NT2/D1 (cell line): ENCODE results near the gene SCAPER.

Experiments used
- DNase-seq: peaks from one replicate; pipeline ENCODE4 v3.0.0-alpha.2; 2011; ENCODE audit warnings: low read depth, low spot score
- H3K27me3 ChIP-seq: 2 replicates; pipeline ENCODE4 v1.6.0; 2011; ENCODE audit warnings: mild to moderate bottlenecking; ENCODE audit not compliant: insufficient read length, insufficient read depth
- H3K36me3 ChIP-seq: 2 replicates; pipeline ENCODE4 v1.6.1; 2011; ENCODE audit warnings: mild to moderate bottlenecking, low read length, mixed read lengths; ENCODE audit not compliant: insufficient read depth, insufficient read length
- H3K4me1 ChIP-seq: 2 replicates; pipeline ENCODE4 v1.5.1; 2011; ENCODE audit not compliant: insufficient read depth, insufficient read length
- H3K4me3 ChIP-seq: 2 replicates; pipeline ENCODE4 v1.5.1; 2011; ENCODE audit warnings: low read depth; ENCODE audit not compliant: insufficient read length
- H3K9ac ChIP-seq: 2 replicates; pipeline ENCODE4 v1.6.0; 2011; ENCODE audit warnings: low read depth; ENCODE audit not compliant: insufficient read length
- H3K9me3 ChIP-seq: 2 replicates; pipeline ENCODE4 v1.5.1; 2011; ENCODE audit warnings: mild to moderate bottlenecking, low read length; ENCODE audit not compliant: insufficient read depth
- SUZ12 ChIP-seq: IDR thresholded peaks from 2 replicates; pipeline ENCODE4 v1.6.1; 2011; ENCODE audit not compliant: insufficient read length, insufficient read depth; ENCODE audit errors: extremely low read depth
- YY1 ChIP-seq: IDR thresholded peaks from 2 replicates; pipeline ENCODE4 v1.6.1; 2011; ENCODE audit not compliant: insufficient read length, insufficient read depth
- ZNF274 ChIP-seq: IDR thresholded peaks from 2 replicates; pipeline ENCODE4 v1.6.1; 2011; ENCODE audit warnings: mild to moderate bottlenecking, low read depth, low read length

SCAPER gene

DNA sequence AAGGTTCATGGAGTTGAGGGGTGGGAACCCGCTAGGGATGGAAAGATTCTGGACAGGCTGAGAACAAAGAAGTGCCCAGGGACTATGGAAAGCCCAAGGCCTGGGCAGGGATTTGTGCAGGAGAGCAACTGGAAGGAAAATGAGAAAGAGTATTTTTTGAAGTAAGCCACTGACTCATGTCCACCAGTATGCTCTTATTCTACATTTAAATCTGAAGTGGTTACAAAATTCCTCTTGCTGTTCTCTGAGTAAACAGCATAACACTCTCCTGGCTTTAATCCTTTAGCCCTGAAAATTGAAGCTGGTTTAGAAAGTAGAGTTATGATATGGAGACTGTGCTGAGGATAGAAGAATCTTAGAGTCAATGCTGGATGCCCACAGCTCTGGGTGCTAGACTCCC is 403.4 kb downstream of the SCAPER start:
- DNase-seq: no peak
- Histone ChIP-seq H3K4me1 (no peaks in the 10 kb centered on the region), H3K9me3 (no peaks in the 10 kb centered on the region), H3K4me3 (no peak overlapping the region), H3K9ac (no peak overlapping the region), H3K36me3 (no peaks in the 10 kb centered on the region), H3K27me3 (no peaks in the 10 kb centered on the region)
- TF ChIP-seq SUZ12 (no peak), ZNF274 (no peak), YY1 (no peak)

DNA sequence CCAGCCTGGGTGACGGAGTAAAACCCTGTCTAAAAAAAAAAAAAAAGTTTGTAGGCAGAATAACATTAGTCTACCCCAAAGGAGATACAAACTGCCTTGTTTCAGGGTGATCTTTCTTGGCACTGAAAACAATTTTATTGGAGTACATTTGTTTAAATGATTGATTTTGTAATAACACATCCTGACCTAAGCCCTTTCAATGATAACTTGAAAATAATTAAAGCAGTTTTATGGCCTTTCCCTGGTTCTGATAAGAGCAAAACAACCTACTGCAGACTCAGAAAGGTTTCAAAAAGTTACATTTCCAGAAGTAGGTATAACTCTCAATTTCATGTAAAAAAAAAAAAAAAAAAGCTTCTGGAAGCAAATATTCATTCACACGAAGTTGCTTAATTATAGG is 404.1 kb downstream of the SCAPER start:
- Histone ChIP-seq H3K4me1 (no peaks in the 10 kb centered on the region), H3K36me3 (no peaks in the 10 kb centered on the region), H3K27me3 (no peaks in the 10 kb centered on the region), H3K9ac (no peak overlapping the region), H3K4me3 (no peak overlapping the region), H3K9me3 (no peaks in the 10 kb centered on the region)
- TF ChIP-seq YY1 (no peak), ZNF274 (no peak), SUZ12 (no peak)
- no peak for DNase-seq

DNA sequence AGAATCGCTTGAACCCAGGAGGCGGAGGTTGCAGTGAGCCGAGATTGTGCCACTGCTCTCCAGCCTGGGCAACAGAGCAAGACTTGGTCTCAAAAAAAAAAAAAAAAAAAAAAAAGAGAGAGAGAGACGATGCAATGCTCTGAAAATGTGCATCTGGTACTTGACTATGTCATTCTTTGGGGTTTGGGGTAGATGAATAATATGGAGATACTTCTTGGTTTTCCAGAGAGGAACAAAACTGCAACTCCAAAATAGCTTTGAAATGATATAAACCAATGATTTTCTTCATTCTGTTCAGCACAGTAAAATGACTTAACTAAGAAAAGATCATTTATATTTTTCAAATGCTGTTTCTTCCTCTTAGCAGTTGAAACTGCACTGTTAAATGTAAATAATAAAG is 409.7 kb downstream of the SCAPER start:
- no peak overlapping the region for H3K9ac ChIP-seq
- H3K9me3 ChIP-seq: no peaks in the 10 kb centered on the region
- no peaks in the 10 kb centered on the region for H3K4me1 ChIP-seq
- no peak overlapping the region for H3K4me3 ChIP-seq
- no peak for DNase-seq
- no peaks in the 10 kb centered on the region for H3K36me3 ChIP-seq
- TF ChIP-seq SUZ12 (no peak), YY1 (no peak), ZNF274 (no peak)
- H3K27me3 ChIP-seq: no peaks in the 10 kb centered on the region

DNA sequence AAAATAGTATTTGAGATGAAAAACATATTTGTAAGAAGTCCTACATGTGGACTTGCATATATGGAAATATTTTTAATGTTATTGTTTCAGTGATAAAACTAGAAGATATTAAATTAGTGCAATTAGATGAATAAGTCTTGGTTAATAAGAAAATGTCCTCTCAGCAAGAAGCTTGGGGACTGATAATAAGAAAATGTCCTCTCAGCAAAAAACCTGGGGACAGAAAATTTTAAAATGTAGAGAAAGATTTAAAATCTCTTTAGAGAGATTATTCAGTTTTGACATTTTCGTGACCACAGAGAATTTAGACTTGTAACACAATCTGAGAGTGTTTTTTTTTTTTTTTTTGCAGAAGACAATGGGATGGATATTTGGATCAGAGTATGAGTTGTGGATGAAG is 412.6 kb downstream of the SCAPER start:
- Histone ChIP-seq H3K36me3 (no peaks in the 10 kb centered on the region), H3K27me3 (no peaks in the 10 kb centered on the region), H3K4me1 (no peaks in the 10 kb centered on the region), H3K4me3 (no peak overlapping the region), H3K9ac (no peak overlapping the region), H3K9me3 (no peaks in the 10 kb centered on the region)
- no peak for TF ChIP-seq YY1
- no peak for TF ChIP-seq ZNF274
- TF ChIP-seq SUZ12: no peak
- no peak for DNase-seq

DNA sequence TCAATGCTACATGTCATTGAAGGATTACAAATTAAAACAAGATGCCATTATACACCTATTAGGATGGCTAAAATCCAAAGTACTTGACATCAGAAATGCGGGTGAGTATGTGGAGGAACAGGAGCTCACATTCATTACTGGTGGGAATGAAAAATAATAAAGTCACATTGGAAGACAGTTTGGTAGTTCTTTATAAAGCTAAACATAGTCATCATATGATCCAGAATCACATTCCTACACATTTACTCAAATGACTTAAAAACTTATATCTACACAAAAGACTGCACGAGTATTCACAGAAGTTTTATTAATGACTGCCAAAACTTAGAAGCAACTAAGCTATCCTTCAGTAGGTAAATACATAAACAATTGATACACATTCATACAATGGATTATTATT is 421.4 kb downstream of the SCAPER start:
- no peaks in the 10 kb centered on the region for H3K9me3 ChIP-seq
- TF ChIP-seq ZNF274: no peak
- TF ChIP-seq YY1: no peak
- no peak for TF ChIP-seq SUZ12
- H3K36me3 ChIP-seq: no peaks in the 10 kb centered on the region
- H3K4me1 ChIP-seq: no peaks in the 10 kb centered on the region
- no peak overlapping the region for H3K9ac ChIP-seq
- DNase-seq: no peak
- no peaks in the 10 kb centered on the region for H3K27me3 ChIP-seq
- H3K4me3 ChIP-seq: no peak overlapping the region

DNA sequence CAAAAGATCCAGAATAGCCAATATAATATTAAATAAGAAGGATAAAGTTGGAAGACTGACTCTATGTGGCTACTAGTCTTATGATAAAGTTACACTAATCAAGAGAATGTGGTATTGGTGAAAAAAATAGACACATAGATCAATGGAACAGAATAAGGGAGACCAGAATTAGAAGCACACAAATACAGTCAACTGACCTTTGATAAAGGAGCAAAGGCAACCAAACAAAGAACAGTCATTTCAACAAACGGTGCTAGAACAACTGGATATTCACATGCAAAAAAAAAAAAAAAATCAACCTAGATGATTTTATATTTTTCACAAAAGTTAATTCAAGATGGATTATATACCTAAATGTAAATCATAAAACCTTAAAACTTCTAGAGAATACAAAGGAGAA is 422.1 kb downstream of the SCAPER start:
- no peak for TF ChIP-seq YY1
- TF ChIP-seq SUZ12: no peak
- no peak for TF ChIP-seq ZNF274
- no peaks in the 10 kb centered on the region for H3K36me3 ChIP-seq

DNA sequence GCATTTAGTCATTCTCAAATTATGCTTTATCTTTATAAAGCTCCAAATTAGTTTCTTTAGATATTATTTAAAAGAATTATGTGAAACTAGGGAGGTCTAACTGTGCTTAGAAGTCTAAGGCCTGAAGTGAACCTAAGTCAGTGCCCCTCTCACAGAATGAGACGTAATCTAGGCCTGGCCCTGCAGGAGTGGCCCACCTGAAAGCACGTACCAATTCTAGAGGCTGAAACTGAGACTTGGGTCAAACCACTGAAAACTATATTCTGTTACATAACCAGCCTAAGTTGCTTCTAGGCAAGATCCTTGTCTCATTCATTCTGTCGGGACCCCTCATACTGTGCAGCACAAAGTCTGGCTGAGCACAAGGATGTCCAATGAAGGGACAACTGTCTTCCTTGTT is 424.9 kb downstream of the SCAPER start:
- Histone ChIP-seq H3K27me3 (no peaks in the 10 kb centered on the region), H3K4me1 (no peaks in the 10 kb centered on the region), H3K9ac (no peak overlapping the region), H3K4me3 (no peak overlapping the region), H3K9me3 (no peaks in the 10 kb centered on the region), H3K36me3 (no peaks in the 10 kb centered on the region)
- DNase-seq: no peak
- TF ChIP-seq ZNF274 (no peak), YY1 (no peak), SUZ12 (no peak)

More for the DNA sequence above, 422.1 kb downstream of the SCAPER start:
- no peaks in the 10 kb centered on the region for H3K9me3 ChIP-seq
- DNase-seq: no peak
- H3K27me3 ChIP-seq: no peaks in the 10 kb centered on the region
- H3K4me3 ChIP-seq: no peak overlapping the region
- no peaks in the 10 kb centered on the region for H3K4me1 ChIP-seq
- no peak overlapping the region for H3K9ac ChIP-seq

DNA sequence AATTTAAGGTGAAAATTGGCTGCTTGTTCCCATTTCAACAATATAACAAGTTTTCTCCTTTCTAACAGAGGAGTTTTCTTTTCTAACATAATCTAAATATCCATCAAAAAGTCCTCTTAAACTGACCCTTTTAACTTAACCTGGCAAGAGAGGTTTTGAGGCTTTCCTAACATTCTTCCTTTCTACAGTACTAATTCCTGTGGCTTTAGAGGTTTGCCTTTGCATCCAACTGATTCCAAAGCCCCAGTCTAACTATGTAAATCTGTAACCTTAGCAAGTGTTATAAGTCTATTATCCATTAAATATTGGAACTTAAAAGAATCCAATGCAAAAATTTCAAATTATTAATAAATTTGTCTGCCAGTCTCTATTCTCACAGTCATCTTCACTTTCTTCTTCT is 434.4 kb downstream of the SCAPER start:
- no peak for TF ChIP-seq YY1
- TF ChIP-seq ZNF274: no peak
- no peak for TF ChIP-seq SUZ12
- no peaks in the 10 kb centered on the region for H3K4me1 ChIP-seq
- H3K4me3 ChIP-seq: no peak overlapping the region
- no peaks in the 10 kb centered on the region for H3K36me3 ChIP-seq
- H3K27me3 ChIP-seq: no peaks in the 10 kb centered on the region
- H3K9me3 ChIP-seq: peaks cover 9% of the 10 kb centered on the region
- H3K9ac ChIP-seq: no peak overlapping the region
- no peak for DNase-seq
